HepG2 (cell line): Measurements from ENCODE around the gene GPR62. TPM values are rescaled to one million over a fixed set of nuclear protein-coding genes. Genes with fewer than 3 reads are reported as not detected.

ENCODE experiments used
- ATAC-seq: fragments of 200-7000 bp; cut with Tn5 transposase; 3 replicates; pipeline ENCODE4 v1.9.1; 2020; ENCODE audit warnings: mild to moderate bottlenecking, moderate library complexity
- BruUV-seq: library from RNA; stranded (reverse); fragments of 400-500 nt; replicated peaks from 2 replicates; lab custom pipeline; 2021; lab: Mats Ljungman, UMichigan
- CTCF ChIA-PET: fragments of 300-600 bp; formaldehyde crosslinking; extraction: SDS; loops from one replicate; lab custom pipeline; 2021; ENCODE audit warnings: low total read pairs, inconsistent platforms, low intra/inter-chr PET ratio; lab: Yijun Ruan, JAX
- POLR2A ChIA-PET: fragments of 350-600 bp; sonication (Branson Sonifier 250); formaldehyde crosslinking; loops from one replicate; lab custom pipeline; 2020; ENCODE audit warnings: antibody characterized with exemption, inconsistent platforms; lab: Yijun Ruan, JAX
- DNase-seq: peaks from one replicate; pipeline ENCODE4 v3.0.0-alpha.2; 2015; ENCODE audit warnings: low spot score
- FAIRE-seq: peaks from 3 replicates; lab custom pipeline; 2011; peaks lifted over from hg19 to GRCh38; lab: Jason Lieb, UNC
- H2AFZ ChIP-seq: one replicate; pipeline ENCODE4 v1.6.1; 2011; ENCODE audit warnings: low read length, inconsistent platforms
- H3K27ac ChIP-seq: fragments of 300-600 bp; 3 replicates; pipeline ENCODE4 v1.8.0; 2011; ENCODE audit warnings: mixed run types, mild to moderate bottlenecking, mixed read lengths, low read length, inconsistent platforms; ENCODE audit not compliant: insufficient read depth; ENCODE audit errors: extremely low read length
- H3K27me3 ChIP-seq, 2 experiments: fragments of 200-600 bp in 1 of 2; 2 replicates in 1 of 2; 3 replicates in 1 of 2; pipeline versions ENCODE4 v1.6.0 to v1.8.0; 2011; ENCODE audit warnings: low read length in 2 of 2, mild to moderate bottlenecking in 2 of 2, moderate library complexity in 2 of 2, inconsistent platforms in 1 of 2; ENCODE audit not compliant: insufficient read depth in 2 of 2, control insufficient read depth in 1 of 2
- H3K36me3 ChIP-seq, 2 experiments: fragments of 200-600 bp in 1 of 2; replicated peaks in 1 of 2; 2 replicates in 1 of 2; 3 replicates in 1 of 2; pipeline versions ENCODE4 v1.5.1 to v1.8.0; 2011; ENCODE audit warnings: low read length in 2 of 2, inconsistent platforms in 1 of 2; ENCODE audit not compliant: insufficient read depth in 2 of 2, control insufficient read depth in 1 of 2
- H3K4me1 ChIP-seq: 2 replicates; pipeline ENCODE4 v1.5.1; 2012; ENCODE audit warnings: low read length, inconsistent platforms; ENCODE audit not compliant: insufficient read depth
- H3K4me2 ChIP-seq: 2 replicates; pipeline ENCODE4 v1.6.0; 2011; ENCODE audit warnings: low read depth, low read length, inconsistent platforms
- H3K4me3 ChIP-seq, 3 experiments: fragments of 200-600 bp in 1 of 3; sonication (generic), shearing (Covaris generic) in 1 of 3; replicated peaks in 1 of 3; 2 replicates each; pipeline ENCODE4 v1.5.1; 2011 to 2016; ENCODE audit warnings: low read length in 3 of 3, inconsistent platforms in 2 of 3, low read depth in 2 of 3, mild to moderate bottlenecking in 2 of 3, control low read depth in 1 of 3, mixed read lengths in 1 of 3; ENCODE audit not compliant: insufficient read depth in 1 of 3
- H3K79me2 ChIP-seq: one replicate; pipeline ENCODE4 v1.6.1; 2011; ENCODE audit warnings: low read length, inconsistent platforms; ENCODE audit not compliant: insufficient read depth
- H3K9ac ChIP-seq: 2 replicates; pipeline ENCODE4 v1.6.0; 2011; ENCODE audit warnings: mild to moderate bottlenecking, low read depth, low read length, inconsistent platforms; ENCODE audit not compliant: insufficient read depth
- H3K9me3 ChIP-seq: 2 replicates; pipeline ENCODE4 v1.5.1; 2012; ENCODE audit warnings: mild to moderate bottlenecking, low read length
- H4K20me1 ChIP-seq: 2 replicates; pipeline ENCODE4 v1.6.0; 2011; ENCODE audit warnings: inconsistent platforms, mild to moderate bottlenecking, low read length, moderate library complexity; ENCODE audit not compliant: insufficient read depth
- DMTF1 ChIP-seq: sonication (generic); formaldehyde crosslinking; IDR thresholded peaks from 2 replicates; pipeline ENCODE4 v1.4.0; 2020; ENCODE audit warnings: mild to moderate bottlenecking, missing genetic modification reagents
- ELF4 ChIP-seq: sonication (generic); formaldehyde crosslinking; IDR thresholded peaks from 2 replicates; pipeline ENCODE4 v1.5.0; 2020; ENCODE audit warnings: missing genetic modification reagents, mild to moderate bottlenecking, moderate library complexity, borderline replicate concordance
- GLI4 ChIP-seq: sonication (generic); formaldehyde crosslinking; IDR thresholded peaks from 2 replicates; pipeline ENCODE4 v1.5.1; 2020; ENCODE audit warnings: missing genetic modification reagents, mild to moderate bottlenecking, moderate library complexity, borderline replicate concordance
- GMEB2 ChIP-seq: IDR thresholded peaks from 2 replicates; pipeline ENCODE4 v1.6.1; 2016; ENCODE audit warnings: missing biosample characterization, missing genetic modification reagents, low read depth
- PRPF4 ChIP-seq: fragments of 200-400 bp; formaldehyde crosslinking; IDR thresholded peaks from 2 replicates; pipeline ENCODE4 v1.6.1; 2016; ENCODE audit warnings: low read length, low read depth; ENCODE audit not compliant: poor library complexity, severe bottlenecking
- RBAK ChIP-seq: sonication (generic); formaldehyde crosslinking; IDR thresholded peaks from 2 replicates; pipeline ENCODE4 v1.5.1; 2020; ENCODE audit warnings: mild to moderate bottlenecking, missing genetic modification reagents
- RCOR2 ChIP-seq: IDR thresholded peaks from 2 replicates; pipeline ENCODE4 v1.6.1; 2016; ENCODE audit warnings: missing biosample characterization, missing genetic modification reagents
- RELA ChIP-seq: sonication (generic); formaldehyde crosslinking; IDR thresholded peaks from 2 replicates; pipeline ENCODE4 v1.4.0; 2020; ENCODE audit warnings: missing genetic modification reagents
- SCMH1 ChIP-seq: sonication (generic); formaldehyde crosslinking; IDR thresholded peaks from 2 replicates; pipeline ENCODE4 v1.9.0; 2021; ENCODE audit warnings: missing genetic modification reagents, mild to moderate bottlenecking, borderline replicate concordance
- SSRP1 ChIP-seq: IDR thresholded peaks from 2 replicates; pipeline ENCODE4 v1.6.1; 2016; ENCODE audit warnings: control low read depth
- TBP ChIP-seq: sonication (generic); formaldehyde crosslinking; IDR thresholded peaks from 2 replicates; pipeline ENCODE4 v1.5.0; 2020; ENCODE audit warnings: missing genetic modification reagents
- TCF7L2 ChIP-seq: IDR thresholded peaks from 2 replicates; pipeline ENCODE4 v1.6.1; 2011; ENCODE audit warnings: mild to moderate bottlenecking, low read depth, low read length, moderate library complexity
- ZNF17 ChIP-seq: sonication (generic); formaldehyde crosslinking; IDR thresholded peaks from 2 replicates; pipeline ENCODE4 v1.5.0; 2020; ENCODE audit warnings: mild to moderate bottlenecking, missing genetic modification reagents
- ZNF501 ChIP-seq: sonication (generic); formaldehyde crosslinking; IDR thresholded peaks from 2 replicates; pipeline ENCODE4 v1.5.1; 2020; ENCODE audit warnings: mild to moderate bottlenecking, moderate library complexity, missing genetic modification reagents
- ZNF7 ChIP-seq: IDR thresholded peaks from 2 replicates; pipeline ENCODE4 v1.6.1; 2016; ENCODE audit warnings: missing biosample characterization, missing genetic modification reagents
- WGBS: methylation state at CpG from one replicate; pipeline ENCODE4 v1.1.6; 2017; ENCODE audit warnings: low lambda C conversion rate; 5-methylcytosine and 5-hydroxymethylcytosine counted together
- in situ Hi-C: cut with HindIII; loops from 2 replicates; pipeline ENCODE4 v1.10.0; 2017; ENCODE audit warnings: low pct_unique_long_range_greater_than_20kb; ENCODE audit not compliant: extremely low pct_ligation_motif_present
- intact Hi-C: fragments of 100-400 bp; cut with micrococcal nuclease; formaldehyde crosslinking; loops from one replicate; pipeline ENCODE4 v1.10.0; 2022; ENCODE audit not compliant: unreplicated experiment
- polyA plus RNA-seq, 8 experiments: library from polyadenylated mRNA; depleted of rRNA in 3 of 8; stranded (reverse) in 7 of 8; unstranded in 1 of 8; fragments of >200 nt; fragmentation: Illumina TruSeq in 4 of 8; extraction: Trizol in 4 of 8; gene quantifications; 2 replicates each; pipeline versions ENCODE4 v1.2.1 to v1.2.3, GENCODE V29; 2011 to 2016; ENCODE audit warnings: low read depth in 4 of 8, missing spikeins in 1 of 8, mixed read lengths in 1 of 8; ENCODE audit not compliant: insufficient read depth in 1 of 8
- total RNA-seq, 5 experiments: library from RNA; depleted of rRNA; stranded (reverse); fragments of >200 nt; fragmentation: Illumina TruSeq; extraction: Trizol; gene quantifications; 2 replicates each; pipeline ENCODE4 v1.2.3, GENCODE V29; 2016; ENCODE audit warnings: low read depth in 1 of 5

GPR62 gene
- total and polyA plus RNA-seq, 2 of the 13 experiments (the other 11 are each of a cell fraction or from before 2014, with no cell fraction given), result not detected

GRCh38 chr3:51966016-51966415 is 10.8 kb downstream of the GPR62 start:
- H4K20me1 ChIP-seq, result no peaks in the 10 kb centered on the region
- BruUV-seq, result no TSS peak
- intact Hi-C loops, result no loop called here
- H2AFZ ChIP-seq, result no peak overlapping the region
- ChIA-PET CTCF (no interaction called here), POLR2A (interaction anchor here (0.6 to 6.8 kb wide), 4 partner anchors 9 to 30 kb away, joined by 3 to 80 read pairs (median 36); partner anchors contain the start of genes ABHD14A, ACY1, PARP3 and RPL29)
- no peak overlapping the region for H3K27ac ChIP-seq
- H3K4me2 ChIP-seq, result peak overlapping the region; percentile 99
- H3K79me2 ChIP-seq, result peaks cover 3% of the 10 kb centered on the region
- DNase-seq (no peak), FAIRE-seq (no peak), ATAC-seq (no peak)
- peak overlapping the region; percentile 89; the same call in 1 of the 2 replicates for H3K9ac ChIP-seq
- 60% methylated on average over 2 of the region's 2 CpGs for WGBS
- H3K4me3 ChIP-seq, result peak overlapping the region in 2 of 3 experiments; percentile 72 to 89; a peak in 2 of 6 replicates
- H3K36me3 ChIP-seq, result peaks cover 0 to 3% of the 10 kb centered on the region in 2 experiments; a peak in 1 of 5 replicates
- H3K27me3 ChIP-seq, result no peaks in the 10 kb centered on the region
- in situ Hi-C loops, result no loop called here
- H3K9me3 ChIP-seq, result no peaks in the 10 kb centered on the region
- TF ChIP-seq SSRP1 (CRISPR knock-in tag), result no peak
- TF ChIP-seq GLI4 (CRISPR knock-in tag), result no peak
- TF ChIP-seq TBP (CRISPR knock-in tag), result no peak
- no peak for TF ChIP-seq ZNF7
- no peak for TF ChIP-seq RELA (CRISPR knock-in tag)
- peaks cover 88% of the 10 kb centered on the region for H3K4me1 ChIP-seq

- FAIRE-seq, result no peak
- no peak overlapping the region for H2AFZ ChIP-seq
- H4K20me1 ChIP-seq, result no peaks in the 10 kb centered on the region
Observed at GRCh38 chr3:51966486-51966885, 11.3 kb downstream of the GPR62 start.

More at GRCh38 chr3:51966486-51966885, 11.3 kb downstream of the GPR62 start:
- in situ Hi-C loops, result no loop called here
- no peak for TF ChIP-seq TCF7L2
- TF ChIP-seq PRPF4, result no peak
- no peak for TF ChIP-seq GMEB2 (CRISPR knock-in tag)
- no peak for TF ChIP-seq RCOR2 (CRISPR knock-in tag)
- no peak for TF ChIP-seq ELF4 (CRISPR knock-in tag)
- no peak for TF ChIP-seq ZNF501
- TF ChIP-seq ZNF17 (CRISPR knock-in tag), result no peak
- no peak for TF ChIP-seq RBAK (CRISPR knock-in tag)
- no peak for TF ChIP-seq SCMH1
- TF ChIP-seq DMTF1 (CRISPR knock-in tag), result no peak
- H3K9me3 ChIP-seq, result no peaks in the 10 kb centered on the region
- ChIA-PET CTCF (no interaction called here), POLR2A (interaction anchor here (0.6 to 6.8 kb wide), 5 partner anchors 9 to 211 kb away, joined by 3 to 80 read pairs (median 13); partner anchors contain the start of genes ABHD14A, ACY1, PARP3 and RPL29)
- no peaks in the 10 kb centered on the region for H3K27me3 ChIP-seq
- intact Hi-C loops, result no loop called here
- DNase-seq (no peak), ATAC-seq (no peak)
- H3K4me1 ChIP-seq, result peaks cover 89% of the 10 kb centered on the region
- H3K27ac ChIP-seq, result peak overlapping the region; percentile 80
- peaks cover 3% of the 10 kb centered on the region for H3K79me2 ChIP-seq
- H3K9ac ChIP-seq, result peak overlapping the region; percentile 89
- H3K4me2 ChIP-seq, result peak overlapping the region; percentile 99
- 78% methylated on average over 3 of the region's 5 CpGs for WGBS
- H3K36me3 ChIP-seq, result peaks cover 1 to 5% of the 10 kb centered on the region in 2 experiments; a peak in 2 of 5 replicates
- peak overlapping the region; percentile 69 to 89 (median 72) for H3K4me3 ChIP-seq
- BruUV-seq, result no TSS peak
